Fibroblast of skin of back (primary cell): ENCODE measurements around the gene LPCAT2. TPM values are rescaled to one million over a fixed set of nuclear protein-coding genes. Genes with fewer than 3 reads are reported as not detected.

Experiments
- DNase-seq: peaks from one replicate; pipeline ENCODE4 v3.0.0-alpha.2; 2013
- polyA plus RNA-seq, 2 experiments: library from polyadenylated mRNA; unstranded; fragments of 120-200 nt; gene quantifications; one replicate each; pipeline ENCODE4 v1.2.1, GENCODE V29; 2013; ENCODE audit not compliant: insufficient read length in 2 of 2

The LPCAT2 gene
- 29.8 TPM for polyA plus RNA-seq (2013, experiment 1 of 2; ENCODE audit: insufficient read length)
- 31.1 TPM for polyA plus RNA-seq (2013, experiment 2 of 2; ENCODE audit: insufficient read length)

- DNase-seq = peak; percentile 87
Observed at GRCh38 chr16:55508941-55509931, at the start of gene LPCAT2. TSS of gene LPCAT2 (plus strand) at chr16:55509072. CDS start at chr16:55509182, 110 bp downstream.

- DNase-seq = no peak
Observed at GRCh38 chr16:55462241-55462640, 46.6 kb upstream of the LPCAT2 start.

GRCh38 chr16:55464375-55464774 lies 44.5 kb upstream of the LPCAT2 start:
- DNase-seq = no peak

- peak; percentile 69 for DNase-seq
Observed at GRCh38 chr16:55465077-55465896, 43.6 kb upstream of the LPCAT2 start.

DNA sequence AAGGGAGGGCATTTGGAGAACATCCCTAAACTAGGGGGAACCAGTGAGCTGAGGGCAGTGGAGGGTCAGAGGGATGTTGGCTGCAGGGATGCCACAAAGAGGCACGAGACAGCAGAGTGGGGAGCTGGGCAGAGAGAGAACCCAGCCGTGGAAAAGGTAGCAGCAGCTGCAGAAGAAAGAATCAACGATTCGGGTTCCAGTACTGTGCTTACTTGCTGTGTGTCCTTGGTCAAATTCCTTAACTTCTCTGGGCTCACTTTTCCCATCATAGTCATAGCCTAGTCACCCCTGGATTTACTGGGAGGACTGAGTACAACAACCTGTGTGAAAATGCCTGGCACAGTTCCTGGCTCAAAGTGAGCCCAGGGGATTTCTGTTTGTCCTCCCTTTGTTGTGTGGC lies 42.7 kb upstream of the LPCAT2 start:
- no peak for DNase-seq

- DNase-seq = no peak
Observed at GRCh38 chr16:55467898-55468297, 41.0 kb upstream of the LPCAT2 start.

DNA sequence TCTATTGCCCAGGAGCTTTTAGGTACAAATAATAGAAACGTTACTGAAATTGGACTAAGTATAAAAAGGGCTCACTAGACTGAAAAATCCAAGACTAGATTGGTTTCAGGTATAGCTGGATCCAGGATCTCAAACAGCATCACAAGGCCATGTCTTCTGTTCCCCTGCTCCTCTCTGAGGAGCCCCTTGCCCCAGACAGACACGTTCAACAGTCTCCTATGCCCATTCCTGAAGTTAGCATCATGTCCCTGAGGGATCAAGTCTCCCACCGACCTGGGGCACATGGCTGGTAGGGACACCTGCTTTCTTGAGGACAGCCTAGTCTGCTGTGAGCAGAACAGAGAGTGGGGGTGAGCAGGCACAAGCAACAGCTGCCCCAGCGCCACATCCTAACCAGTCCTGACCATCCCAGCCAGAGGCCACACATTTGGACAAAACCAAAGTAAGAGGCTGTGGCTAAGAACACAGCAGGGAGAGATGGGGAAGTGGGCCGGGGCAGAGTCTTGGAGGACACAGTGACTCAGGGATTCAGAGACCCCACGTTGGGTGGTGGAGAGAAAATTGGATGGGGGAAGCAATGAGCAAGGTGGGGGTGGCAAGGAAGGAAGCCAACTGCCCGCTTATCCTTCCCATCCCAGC lies 40.4 kb upstream of the LPCAT2 start:
- no peak for DNase-seq

GRCh38 chr16:55469821-55470532 lies 38.9 kb upstream of the LPCAT2 start:
- DNase-seq = no peak

DNA sequence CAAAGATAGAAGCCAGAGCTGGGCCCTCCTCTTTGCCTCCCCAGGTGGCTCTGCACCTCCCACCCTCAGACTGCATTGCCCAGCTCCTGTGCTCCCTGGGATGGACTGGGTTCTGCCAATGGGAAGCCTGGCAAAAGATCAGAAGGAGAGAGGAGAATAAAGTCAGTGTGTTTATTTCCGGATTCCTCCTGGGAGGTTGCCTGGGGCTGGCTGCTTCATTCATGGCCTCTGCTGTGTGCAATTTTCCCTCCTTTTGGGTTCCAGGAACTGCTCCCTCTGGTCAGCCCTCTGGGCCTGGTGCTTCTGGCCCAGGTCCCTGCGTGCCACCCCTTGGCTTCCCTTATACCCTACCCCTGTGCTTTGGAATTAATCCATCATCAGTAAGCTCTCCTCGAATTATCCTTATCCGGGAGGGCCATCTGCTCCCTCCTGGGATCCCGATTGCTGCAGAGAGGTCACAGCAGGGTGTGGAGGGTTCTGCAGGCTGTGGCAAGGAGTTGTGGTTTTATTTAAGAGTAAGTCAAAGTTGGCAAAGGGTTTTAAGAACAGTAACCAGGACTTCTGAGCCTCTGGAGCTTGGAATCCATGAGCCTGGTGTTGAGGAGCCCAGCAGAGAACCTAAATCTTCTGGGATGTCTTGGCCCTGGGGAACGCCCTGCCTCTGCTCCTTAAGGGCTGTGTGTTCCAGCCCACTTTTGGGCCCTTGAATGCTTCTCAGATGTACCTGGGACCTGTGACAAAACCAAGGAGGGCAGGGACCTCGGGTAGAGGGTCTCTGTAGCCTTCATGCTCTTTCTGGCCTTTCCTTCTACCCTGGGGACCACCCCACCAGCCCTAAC lies 38.1 kb upstream of the LPCAT2 start:
- peak; percentile 69 for DNase-seq

GRCh38 chr16:55471448-55472097 lies 37.3 kb upstream of the LPCAT2 start:
- peak; percentile 94 for DNase-seq

GRCh38 chr16:55473587-55473986 lies 35.3 kb upstream of the LPCAT2 start:
- DNase-seq = no peak

- DNase-seq = no peak
Observed at GRCh38 chr16:55474821-55475220, 34.1 kb upstream of the LPCAT2 start.

DNA sequence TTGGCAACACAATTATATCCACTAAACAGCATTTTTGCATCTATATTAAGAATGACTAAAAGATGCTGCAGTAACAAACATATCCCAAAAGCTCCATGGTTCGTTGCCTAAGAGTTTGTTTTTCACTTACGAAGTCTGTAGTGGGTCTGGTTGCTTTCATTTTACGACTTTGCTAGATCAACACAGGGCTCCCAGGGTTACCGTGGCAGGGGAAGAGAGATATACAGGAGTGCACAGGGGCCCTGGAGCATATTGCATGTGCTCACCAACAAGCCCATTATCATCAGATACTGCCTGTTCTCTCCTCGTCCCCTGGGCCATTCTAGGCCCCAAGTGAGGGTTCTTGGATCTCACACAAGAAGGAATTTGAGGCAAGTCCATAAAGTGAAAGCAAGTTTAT lies 33.0 kb upstream of the LPCAT2 start:
- DNase-seq = no peak

DNA sequence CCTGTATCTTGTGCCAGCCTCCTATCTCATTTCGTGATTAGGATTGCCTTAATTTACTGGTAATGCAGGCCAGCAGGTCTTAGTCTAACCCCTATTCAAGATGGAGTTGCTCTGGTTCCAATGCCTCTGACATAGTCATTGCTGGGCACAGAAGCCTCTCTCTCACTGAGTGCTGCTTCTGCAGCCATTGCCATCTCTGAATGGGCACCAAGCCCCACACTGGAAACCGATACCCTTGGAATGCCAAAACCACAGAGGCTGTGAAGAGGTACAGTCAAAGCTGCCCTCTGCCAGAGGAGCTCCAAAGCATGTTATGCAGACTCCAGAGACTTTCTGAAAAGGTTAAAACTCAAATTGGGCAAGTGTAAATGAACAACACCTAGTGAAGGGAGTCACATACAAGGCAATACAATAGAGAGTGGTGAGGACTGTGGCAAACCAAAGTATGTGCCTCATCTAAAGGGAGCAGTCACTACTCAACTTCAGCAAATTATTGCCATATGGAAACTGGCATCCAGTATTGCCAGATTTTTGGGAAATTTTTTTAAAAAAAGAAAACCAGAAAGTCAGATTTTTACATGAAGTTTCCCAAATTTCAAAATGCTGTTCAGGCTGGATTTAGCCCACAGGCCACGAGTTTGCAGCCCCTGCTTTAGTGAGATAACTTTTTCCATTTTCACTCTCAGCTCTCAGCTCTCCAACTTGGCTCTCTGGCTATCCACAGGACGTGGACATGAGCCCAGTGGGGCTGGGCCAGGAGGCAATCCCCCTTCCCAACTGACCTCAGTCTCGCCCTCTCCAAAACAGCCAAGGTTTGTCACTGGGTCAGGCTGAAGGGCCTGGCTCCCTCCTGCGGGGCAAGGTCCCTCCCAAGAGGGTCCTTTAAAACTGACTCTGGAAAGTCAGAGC lies 32.0 kb upstream of the LPCAT2 start:
- DNase-seq = peak; percentile 30

- no peak for DNase-seq
Observed at GRCh38 chr16:55477736-55478135, 31.1 kb upstream of the LPCAT2 start.

DNA sequence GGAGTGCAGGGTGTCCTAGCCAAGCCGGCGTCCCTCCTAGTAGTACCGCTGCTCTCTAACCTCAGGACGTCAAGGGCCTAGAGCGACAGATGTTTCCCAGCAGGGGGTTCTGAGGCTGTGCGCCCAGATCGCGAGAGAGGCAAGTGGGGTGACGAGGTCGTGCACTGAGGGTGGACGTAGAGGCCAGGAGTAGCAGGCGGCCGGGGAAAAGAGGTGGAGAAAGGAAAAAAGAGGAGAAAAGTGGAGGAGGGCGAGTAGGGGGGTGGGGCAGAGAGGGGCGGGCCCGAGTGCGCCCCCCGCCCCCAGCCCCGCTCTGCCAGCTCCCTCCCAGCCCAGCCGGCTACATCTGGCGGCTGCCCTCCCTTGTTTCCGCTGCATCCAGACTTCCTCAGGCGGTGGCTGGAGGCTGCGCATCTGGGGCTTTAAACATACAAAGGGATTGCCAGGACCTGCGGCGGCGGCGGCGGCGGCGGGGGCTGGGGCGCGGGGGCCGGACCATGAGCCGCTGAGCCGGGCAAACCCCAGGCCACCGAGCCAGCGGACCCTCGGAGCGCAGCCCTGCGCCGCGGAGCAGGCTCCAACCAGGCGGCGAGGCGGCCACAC lies 29.9 kb upstream of the LPCAT2 start, which contains the start of gene MMP2:
Gene MMP2, plus strand, starts transcription at position 372 of the 603 bp plus-strand sequence. CDS start 282 bp downstream, outside the sequence.
- DNase-seq = peak; percentile 83

DNA sequence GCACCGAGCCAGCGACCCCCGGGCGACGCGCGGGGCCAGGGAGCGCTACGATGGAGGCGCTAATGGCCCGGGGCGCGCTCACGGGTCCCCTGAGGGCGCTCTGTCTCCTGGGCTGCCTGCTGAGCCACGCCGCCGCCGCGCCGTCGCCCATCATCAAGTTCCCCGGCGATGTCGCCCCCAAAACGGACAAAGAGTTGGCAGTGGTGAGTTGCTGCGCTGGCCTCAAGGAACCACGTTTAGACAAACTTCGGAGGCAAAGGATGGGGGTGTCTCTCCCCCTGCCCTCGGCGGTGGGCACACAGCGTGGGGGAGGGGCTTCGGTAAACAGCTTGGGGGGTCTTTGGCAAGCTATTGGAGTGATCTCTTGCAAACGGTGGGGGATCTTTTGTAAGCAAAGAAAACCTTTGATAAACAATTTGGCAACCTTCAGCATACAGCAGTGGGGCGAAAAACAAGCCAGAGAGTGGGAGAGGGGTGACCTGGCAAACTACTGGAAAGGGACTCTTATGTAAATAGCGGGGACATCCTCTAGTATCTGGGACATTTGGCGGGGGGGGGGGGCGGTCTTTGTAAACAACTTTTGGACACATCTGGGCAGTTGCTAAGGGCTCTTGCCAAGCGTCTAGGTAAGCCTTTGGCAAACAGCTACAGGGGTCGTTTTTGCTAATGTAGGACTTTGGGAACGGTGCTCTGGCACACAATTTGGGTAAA lies 29.3 kb upstream of the LPCAT2 start:
- DNase-seq = no peak

DNA sequence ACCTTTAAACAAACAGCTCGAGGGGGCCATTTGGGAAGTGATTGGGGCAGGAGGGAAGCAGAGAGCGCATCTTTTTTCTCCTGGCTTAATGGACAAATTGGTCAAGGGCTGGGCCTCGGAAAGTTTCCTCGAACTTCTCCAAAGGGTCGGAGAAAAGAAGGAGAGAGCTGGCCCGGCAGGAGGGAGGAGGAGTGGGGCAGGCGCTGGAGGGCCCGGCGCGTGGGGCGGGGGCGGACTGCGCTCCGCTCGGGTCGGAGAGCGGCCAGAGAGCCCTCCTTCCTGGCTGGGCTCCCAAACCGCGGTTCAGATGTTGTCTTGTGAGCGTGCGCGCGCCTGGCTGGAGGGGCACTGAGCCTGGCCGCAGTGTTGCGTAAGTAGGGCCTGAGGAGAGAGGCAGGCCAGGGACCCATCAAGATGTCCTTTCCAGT lies 28.6 kb upstream of the LPCAT2 start:
- DNase-seq = peak; percentile 89
